ENCODE measurements around the gene GPR78. TPM values are rescaled to one million over a fixed set of nuclear protein-coding genes. Genes with fewer than 3 reads are reported as not detected.

The GPR78 gene
- total and polyA plus RNA-seq, 2 of the 8 experiments (the other 6 are each of a cell fraction or from before 2014, with no cell fraction given), result 1.0 to 3.0 TPM

DNA sequence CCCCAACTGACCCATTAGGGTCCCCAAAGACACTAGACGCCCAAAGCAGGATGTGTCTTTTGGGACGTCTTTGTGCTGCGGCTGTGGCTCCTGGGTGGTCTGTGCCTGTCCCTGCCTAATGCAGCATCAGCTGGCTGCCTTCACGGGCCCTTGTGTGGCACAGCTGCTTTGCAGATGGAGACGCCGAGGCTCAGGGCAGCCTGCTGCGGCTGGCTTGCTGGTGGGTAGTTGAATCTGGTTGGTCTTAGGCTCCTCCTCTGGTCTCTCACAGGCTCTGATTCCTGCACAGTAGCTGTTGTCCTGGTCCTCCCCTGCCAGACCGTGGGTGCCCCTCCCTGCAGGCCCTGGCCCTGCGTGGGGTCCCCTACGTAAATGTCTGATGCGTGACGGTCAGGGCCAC is 20.5 kb downstream of the GPR78 start:
- no peak for FAIRE-seq
- CTCF ChIA-PET (ENCODE audit: partially characterized antibody), result interaction anchor here (0.8 to 2.1 kb wide), 3 partner anchors 132 to 433 kb away, joined by 3 to 11 read pairs (median 3); no protein-coding TSS in a partner anchor
- TF ChIP-seq CEBPB (IDR thresholded peaks at IDR 0.05; ENCODE audit: low read depth, low read length), result no peak
- no peak for TF ChIP-seq CHD2 (IDR thresholded peaks at IDR 0.05; ENCODE audit: low read length)
- no peak for TF ChIP-seq CHD1 (IDR thresholded peaks at IDR 0.05; ENCODE audit: low read depth, low read length)
- TF ChIP-seq, protein P1, sequence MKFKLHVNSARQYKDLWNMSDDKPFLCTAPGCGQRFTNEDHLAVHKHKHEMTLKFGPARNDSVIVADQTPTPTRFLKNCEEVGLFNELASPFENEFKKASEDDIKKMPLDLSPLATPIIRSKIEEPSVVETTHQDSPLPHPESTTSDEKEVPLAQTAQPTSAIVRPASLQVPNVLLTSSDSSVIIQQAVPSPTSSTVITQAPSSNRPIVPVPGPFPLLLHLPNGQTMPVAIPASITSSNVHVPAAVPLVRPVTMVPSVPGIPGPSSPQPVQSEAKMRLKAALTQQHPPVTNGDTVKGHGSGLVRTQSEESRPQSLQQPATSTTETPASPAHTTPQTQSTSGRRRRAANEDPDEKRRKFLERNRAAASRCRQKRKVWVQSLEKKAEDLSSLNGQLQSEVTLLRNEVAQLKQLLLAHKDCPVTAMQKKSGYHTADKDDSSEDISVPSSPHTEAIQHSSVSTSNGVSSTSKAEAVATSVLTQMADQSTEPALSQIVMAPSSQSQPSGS (IDR thresholded peaks at IDR 0.05; ENCODE audit: low read length), result no peak
- no peak for TF ChIP-seq SIN3A (conservative IDR thresholded peaks at IDR 0.05 in 1 of 2, IDR thresholded peaks at IDR 0.05 in 1 of 2; ENCODE audit: low read depth in 1 of 2, low read length in 2 of 2)
- TF ChIP-seq E2F6 (IDR thresholded peaks at IDR 0.05), result no peak
- no peak for TF ChIP-seq SP4 (IDR thresholded peaks at IDR 0.05; ENCODE audit: low read length)
- no peak for TF ChIP-seq TEAD4 (IDR thresholded peaks at IDR 0.05; ENCODE audit: low read depth, low read length)
- TF ChIP-seq NRF1 (IDR thresholded peaks at IDR 0.05; ENCODE audit: low read depth, low read length), result no peak
- no peak for TF ChIP-seq TBP (IDR thresholded peaks at IDR 0.05; ENCODE audit: low read depth, low read length)
- TF ChIP-seq KDM1A (IDR thresholded peaks at IDR 0.05; ENCODE audit: borderline replicate concordance, low read length), result no peak
- TF ChIP-seq GTF2F1 (IDR thresholded peaks at IDR 0.05; ENCODE audit: borderline replicate concordance, low read depth, low read length), result no peak

More for the DNA sequence above, 20.5 kb downstream of the GPR78 start:
- H2AK5ac ChIP-seq (ENCODE audit: low read depth, low read length), result no peak overlapping the region
- H3K79me1 ChIP-seq (ENCODE audit: low read depth, low read length), result peaks cover 6% of the 10 kb centered on the region; the same call in 1 of the 2 replicates
- peak overlapping the region; percentile 44; the same call in 1 of the 2 replicates for H2BK5ac ChIP-seq (ENCODE audit: low read depth, low read length)
- peaks cover 6 to 21% of the 10 kb centered on the region in 2 experiments for H4K20me1 ChIP-seq (replicated peaks in 1 of 2; ENCODE audit: control insufficient read depth in 1 of 2, insufficient read depth in 2 of 2, low read length in 2 of 2)
- no peak for DNase-seq (ENCODE audit: low read depth in 1 of 2, low spot score in 2 of 2)
- H3K23me2 ChIP-seq (ENCODE audit: low read depth, low read length), result peaks cover 4% of the 10 kb centered on the region; the same call in 1 of the 2 replicates
- no peak overlapping the region for H3K4ac ChIP-seq (replicated peaks; ENCODE audit: insufficient read length, low read depth, low read length)
- no peak overlapping the region for H3K18ac ChIP-seq (ENCODE audit: extremely low read depth, low read length)
- H3K56ac ChIP-seq (replicated peaks; ENCODE audit: insufficient read length, low read depth, low read length), result no peak overlapping the region
- H3K4me1 ChIP-seq (replicated peaks in 1 of 4; ENCODE audit: control insufficient read depth in 3 of 4, insufficient read depth in 4 of 4, low read length in 3 of 4), result no peaks in the 10 kb centered on the region
- H3K27me3 ChIP-seq (replicated peaks in 1 of 4; ENCODE audit: control insufficient read depth in 3 of 4, extremely low read depth in 1 of 4, insufficient read depth in 3 of 4, low read length in 3 of 4), result no peaks in the 10 kb centered on the region
- no peak overlapping the region; the same call in 1 of the 2 replicates for H4K8ac ChIP-seq (ENCODE audit: extremely low read depth, insufficient read depth, low read length)
- H2BK120ac ChIP-seq (replicated peaks; ENCODE audit: low read depth, low read length), result no peak overlapping the region
- no peak overlapping the region for H3K14ac ChIP-seq (ENCODE audit: insufficient read length)
- peaks cover 0 to 12% (median 7%) of the 10 kb centered on the region in 4 experiments; a peak in 4 of 8 replicates for H3K36me3 ChIP-seq (ENCODE audit: control insufficient read depth in 2 of 4, insufficient read depth in 4 of 4, low read length in 3 of 4)
- peaks cover 0 to 10% of the 10 kb centered on the region in 2 experiments; a peak in 1 of 4 replicates for H3K79me2 ChIP-seq (ENCODE audit: control insufficient read depth in 1 of 2, insufficient read depth in 2 of 2, low read length in 2 of 2)
- H2AFZ ChIP-seq (ENCODE audit: low read length), result no peak overlapping the region
- no peak overlapping the region for H4K91ac ChIP-seq (replicated peaks; ENCODE audit: insufficient read length, low read length)
- no peaks in the 10 kb centered on the region for H3K9me3 ChIP-seq (ENCODE audit: insufficient read depth in 2 of 2, low read depth in 1 of 2, low read length in 1 of 2)
- no peak overlapping the region for H3K4me3 ChIP-seq (ENCODE audit: extremely low read depth in 1 of 4, insufficient read depth in 2 of 4, low read depth in 3 of 4, low read length in 4 of 4)
- no peak overlapping the region for H4K5ac ChIP-seq (ENCODE audit: insufficient read length, low read depth, low read length)
- H3K4me2 ChIP-seq (ENCODE audit: insufficient read depth in 1 of 2, low read depth in 2 of 2, low read length in 2 of 2), result no peak overlapping the region
- no peak overlapping the region for H3K27ac ChIP-seq (ENCODE audit: low read depth, low read length)
- H3K23ac ChIP-seq (ENCODE audit: insufficient read length), result no peak overlapping the region
- POLR2A ChIA-PET (ENCODE audit: partially characterized antibody), result interaction anchor here (0.6 kb wide), 1 partner anchor 155 kb away, joined by 3 read pairs; no protein-coding TSS in a partner anchor
- no peak overlapping the region for H3K9ac ChIP-seq (replicated peaks in 1 of 4; ENCODE audit: extremely low read depth in 1 of 4, low read depth in 3 of 4, low read length in 3 of 4)
- no peak overlapping the region for H2BK15ac ChIP-seq (ENCODE audit: low read length)
- WGBS, 2 experiments (ENCODE audit: extremely low coverage in 1 of 2, insufficient coverage in 1 of 2, insufficient read length in 1 of 2, insufficient replicate concordance in 2 of 2, low coverage in 1 of 2, low lambda C conversion rate in 2 of 2, missing lambda C conversion rate in 1 of 2), result 88% methylated on average over 10 of the region's 12 CpGs; no CpG with 5 or more reads in 1 of the 2 experiments
- no peak overlapping the region for H2BK12ac ChIP-seq (ENCODE audit: low read depth, low read length)
- no peak overlapping the region for H2BK20ac ChIP-seq (ENCODE audit: low read length)

Measured in H1 (cell line).